ENCODE data around the gene ERGIC3. TPM values are rescaled to one million over a fixed set of nuclear protein-coding genes. Genes with fewer than 3 reads are reported as not detected.

ERGIC3 gene
- total and polyA plus RNA-seq, 2 donors (not counting 3 experiments of a cell fraction or from before 2014, with no cell fraction given), result 203 to 419 TPM

GRCh38 chr20:35508493-35509218 lies 33.2 kb upstream of the ERGIC3 start:
- Histone ChIP-seq H3K36me3 (ENCODE audit: control insufficient read depth in 2 of 2, extremely low read depth in 1 of 2, insufficient read depth in 2 of 2, low read length in 2 of 2) (peaks cover 0 to 32% of the 10 kb centered on the region in 2 experiments), H4K20me1 (replicated peaks; ENCODE audit: control insufficient read depth, extremely low read depth, insufficient read depth, low read length) (no peaks in the 10 kb centered on the region), H3K27me3 (ENCODE audit: control insufficient read depth in 2 of 2, insufficient read depth in 2 of 2, low read length in 2 of 2) (no peaks in the 10 kb centered on the region), H3K9me3 (replicated peaks; ENCODE audit: control insufficient read depth, insufficient read depth, low read length) (no peaks in the 10 kb centered on the region), H3K27ac (ENCODE audit: insufficient read depth, low read depth, low read length) (no peak overlapping the region), H3K79me2 (ENCODE audit: control insufficient read depth, insufficient read depth, low read length) (no peaks in the 10 kb centered on the region), H2AFZ (ENCODE audit: low read depth, low read length) (no peak overlapping the region), H3K9me1 (replicated peaks; ENCODE audit: control insufficient read depth, extremely low read depth, insufficient read depth, low read length) (no peaks in the 10 kb centered on the region), H3K9ac (replicated peaks; ENCODE audit: extremely low read depth, insufficient read depth, low read length) (no peak overlapping the region), H3K4me3 (replicated peaks in 1 of 3; ENCODE audit: insufficient read depth in 1 of 3, low read depth in 1 of 3, low read length in 3 of 3) (no peak overlapping the region), H3K4me1 (ENCODE audit: control insufficient read depth, extremely low read depth, insufficient read depth, low read length) (no peaks in the 10 kb centered on the region), H3K4me2 (ENCODE audit: insufficient read depth, low read length) (no peak overlapping the region)
- BruUV-seq (replicated peaks), result no TSS peak
- TF ChIP-seq FOS (IDR thresholded peaks at IDR 0.05; ENCODE audit: borderline replicate concordance, insufficient read depth, low read length) (no peak), POLR2AphosphoS5 (IDR thresholded peaks at IDR 0.05; ENCODE audit: insufficient read depth, low read depth, low read length) (no peak), GATA2 (IDR thresholded peaks at IDR 0.05; ENCODE audit: insufficient read depth, insufficient read length, low read depth, low read length) (no peak), POLR2A (IDR thresholded peaks at IDR 0.05; ENCODE audit: low read depth, low read length) (no peak), MYC (IDR thresholded peaks at IDR 0.05; ENCODE audit: low read depth, low read length) (no peak), JUN (IDR thresholded peaks at IDR 0.05; ENCODE audit: borderline replicate concordance, insufficient read depth, insufficient read length, low read depth) (no peak), EZH2 (IDR thresholded peaks at IDR 0.05; ENCODE audit: borderline replicate concordance, low read depth, low read length, severe bottlenecking) (no peak)
- TF ChIP-seq, protein P1, sequence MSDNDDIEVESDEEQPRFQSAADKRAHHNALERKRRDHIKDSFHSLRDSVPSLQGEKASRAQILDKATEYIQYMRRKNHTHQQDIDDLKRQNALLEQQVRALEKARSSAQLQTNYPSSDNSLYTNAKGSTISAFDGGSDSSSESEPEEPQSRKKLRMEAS (IDR thresholded peaks at IDR 0.05; ENCODE audit: insufficient read depth, insufficient read length), result no peak
- TF ChIP-seq, protein P2, sequence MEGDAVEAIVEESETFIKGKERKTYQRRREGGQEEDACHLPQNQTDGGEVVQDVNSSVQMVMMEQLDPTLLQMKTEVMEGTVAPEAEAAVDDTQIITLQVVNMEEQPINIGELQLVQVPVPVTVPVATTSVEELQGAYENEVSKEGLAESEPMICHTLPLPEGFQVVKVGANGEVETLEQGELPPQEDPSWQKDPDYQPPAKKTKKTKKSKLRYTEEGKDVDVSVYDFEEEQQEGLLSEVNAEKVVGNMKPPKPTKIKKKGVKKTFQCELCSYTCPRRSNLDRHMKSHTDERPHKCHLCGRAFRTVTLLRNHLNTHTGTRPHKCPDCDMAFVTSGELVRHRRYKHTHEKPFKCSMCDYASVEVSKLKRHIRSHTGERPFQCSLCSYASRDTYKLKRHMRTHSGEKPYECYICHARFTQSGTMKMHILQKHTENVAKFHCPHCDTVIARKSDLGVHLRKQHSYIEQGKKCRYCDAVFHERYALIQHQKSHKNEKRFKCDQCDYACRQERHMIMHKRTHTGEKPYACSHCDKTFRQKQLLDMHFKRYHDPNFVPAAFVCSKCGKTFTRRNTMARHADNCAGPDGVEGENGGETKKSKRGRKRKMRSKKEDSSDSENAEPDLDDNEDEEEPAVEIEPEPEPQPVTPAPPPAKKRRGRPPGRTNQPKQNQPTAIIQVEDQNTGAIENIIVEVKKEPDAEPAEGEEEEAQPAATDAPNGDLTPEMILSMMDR (IDR thresholded peaks at IDR 0.05; ENCODE audit: extremely low read depth in 1 of 2, insufficient read depth in 1 of 2, low read depth in 1 of 2, low read length in 2 of 2), result no peak
- FAIRE-seq, result no peak
- dilution Hi-C loops (cut with MboI; ENCODE audit: extremely low pct_ligation_motif_present, low sequenced_read_pairs), result no loop called here
- ChIA-PET CTCF (interaction anchor here (0.6 kb wide), 1 partner anchor 453 kb away, joined by 3 read pairs; no protein-coding TSS in a partner anchor), POLR2A (no interaction called here)
- no peak for DNase-seq (ENCODE audit: low read depth, low spot score)
- intact Hi-C loops (cut with micrococcal nuclease), result no loop called here
